ENCODE results near the gene HOXD13. TPM values are rescaled to one million over a fixed set of nuclear protein-coding genes. Genes with fewer than 3 reads are reported as not detected.
A peak's percentile ranks its signal among the peaks of the same experiment; 100 is the strongest.

HOXD13 gene
- polyA plus RNA-seq, 1 donor from 2014 or later, result not detected

DNA sequence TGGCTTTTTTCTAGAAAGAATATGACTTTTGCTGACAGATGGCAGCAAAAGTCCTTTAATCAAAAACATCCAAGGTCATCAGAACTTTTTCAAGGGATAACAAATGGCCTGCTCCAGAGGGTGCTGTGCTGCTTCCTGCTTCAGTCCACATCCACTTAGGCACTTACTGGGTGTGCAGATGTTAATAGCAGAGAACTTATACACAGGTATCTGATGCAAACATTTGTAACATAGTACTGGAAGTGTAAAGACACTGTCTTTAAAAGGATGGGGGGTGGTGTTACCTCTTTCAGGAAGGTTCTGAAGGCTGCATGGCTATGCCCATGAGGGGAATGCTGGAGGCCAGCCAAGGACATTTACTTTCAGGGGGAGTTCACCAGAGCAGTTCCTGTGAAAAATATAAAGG is 42.5 kb downstream of the HOXD13 start:
- H3K9me3 ChIP-seq (ENCODE audit: low read length), result peaks cover 4% of the 10 kb centered on the region
- no peak overlapping the region for H2AFZ ChIP-seq (ENCODE audit: low read depth, low read length)
- no peaks in the 10 kb centered on the region for H3K36me3 ChIP-seq (ENCODE audit: insufficient read depth, low read length)
- no peak overlapping the region for H3K9ac ChIP-seq (ENCODE audit: low read length)
- peaks cover 99% of the 10 kb centered on the region for H3K27me3 ChIP-seq (ENCODE audit: insufficient read depth, low read depth, low read length)
- H3K9me2 ChIP-seq (ENCODE audit: insufficient read depth, low read length), result no peaks in the 10 kb centered on the region
- H3F3A ChIP-seq (ENCODE audit: insufficient read depth, low read length, poor library complexity, severe bottlenecking), result no peaks in the 10 kb centered on the region
- H3K27ac ChIP-seq (ENCODE audit: low read length), result no peak overlapping the region
- no peaks in the 10 kb centered on the region for H3K79me2 ChIP-seq (replicated peaks; ENCODE audit: insufficient read depth, low read length)
- no peak overlapping the region for H3K4me2 ChIP-seq (ENCODE audit: low read length)
- H3K4me3 ChIP-seq (ENCODE audit: low read length), result no peak overlapping the region
- no peaks in the 10 kb centered on the region for H4K20me1 ChIP-seq (ENCODE audit: insufficient read depth)
- no peak for TF ChIP-seq MXI1 (conservative IDR thresholded peaks at IDR 0.05; ENCODE audit: poor library complexity, severe bottlenecking)
- no peak for TF ChIP-seq EP300 (conservative IDR thresholded peaks at IDR 0.05; ENCODE audit: poor library complexity, severe bottlenecking)
- TF ChIP-seq, protein P1, sequence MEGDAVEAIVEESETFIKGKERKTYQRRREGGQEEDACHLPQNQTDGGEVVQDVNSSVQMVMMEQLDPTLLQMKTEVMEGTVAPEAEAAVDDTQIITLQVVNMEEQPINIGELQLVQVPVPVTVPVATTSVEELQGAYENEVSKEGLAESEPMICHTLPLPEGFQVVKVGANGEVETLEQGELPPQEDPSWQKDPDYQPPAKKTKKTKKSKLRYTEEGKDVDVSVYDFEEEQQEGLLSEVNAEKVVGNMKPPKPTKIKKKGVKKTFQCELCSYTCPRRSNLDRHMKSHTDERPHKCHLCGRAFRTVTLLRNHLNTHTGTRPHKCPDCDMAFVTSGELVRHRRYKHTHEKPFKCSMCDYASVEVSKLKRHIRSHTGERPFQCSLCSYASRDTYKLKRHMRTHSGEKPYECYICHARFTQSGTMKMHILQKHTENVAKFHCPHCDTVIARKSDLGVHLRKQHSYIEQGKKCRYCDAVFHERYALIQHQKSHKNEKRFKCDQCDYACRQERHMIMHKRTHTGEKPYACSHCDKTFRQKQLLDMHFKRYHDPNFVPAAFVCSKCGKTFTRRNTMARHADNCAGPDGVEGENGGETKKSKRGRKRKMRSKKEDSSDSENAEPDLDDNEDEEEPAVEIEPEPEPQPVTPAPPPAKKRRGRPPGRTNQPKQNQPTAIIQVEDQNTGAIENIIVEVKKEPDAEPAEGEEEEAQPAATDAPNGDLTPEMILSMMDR (IDR thresholded peaks at IDR 0.05; ENCODE audit: poor library complexity, severe bottlenecking), result peak; percentile 49
- TF ChIP-seq EZH2 (IDR thresholded peaks at IDR 0.05; ENCODE audit: borderline replicate concordance, insufficient read depth, low read length, poor library complexity, severe bottlenecking), result no peak
- TF ChIP-seq, protein P2, sequence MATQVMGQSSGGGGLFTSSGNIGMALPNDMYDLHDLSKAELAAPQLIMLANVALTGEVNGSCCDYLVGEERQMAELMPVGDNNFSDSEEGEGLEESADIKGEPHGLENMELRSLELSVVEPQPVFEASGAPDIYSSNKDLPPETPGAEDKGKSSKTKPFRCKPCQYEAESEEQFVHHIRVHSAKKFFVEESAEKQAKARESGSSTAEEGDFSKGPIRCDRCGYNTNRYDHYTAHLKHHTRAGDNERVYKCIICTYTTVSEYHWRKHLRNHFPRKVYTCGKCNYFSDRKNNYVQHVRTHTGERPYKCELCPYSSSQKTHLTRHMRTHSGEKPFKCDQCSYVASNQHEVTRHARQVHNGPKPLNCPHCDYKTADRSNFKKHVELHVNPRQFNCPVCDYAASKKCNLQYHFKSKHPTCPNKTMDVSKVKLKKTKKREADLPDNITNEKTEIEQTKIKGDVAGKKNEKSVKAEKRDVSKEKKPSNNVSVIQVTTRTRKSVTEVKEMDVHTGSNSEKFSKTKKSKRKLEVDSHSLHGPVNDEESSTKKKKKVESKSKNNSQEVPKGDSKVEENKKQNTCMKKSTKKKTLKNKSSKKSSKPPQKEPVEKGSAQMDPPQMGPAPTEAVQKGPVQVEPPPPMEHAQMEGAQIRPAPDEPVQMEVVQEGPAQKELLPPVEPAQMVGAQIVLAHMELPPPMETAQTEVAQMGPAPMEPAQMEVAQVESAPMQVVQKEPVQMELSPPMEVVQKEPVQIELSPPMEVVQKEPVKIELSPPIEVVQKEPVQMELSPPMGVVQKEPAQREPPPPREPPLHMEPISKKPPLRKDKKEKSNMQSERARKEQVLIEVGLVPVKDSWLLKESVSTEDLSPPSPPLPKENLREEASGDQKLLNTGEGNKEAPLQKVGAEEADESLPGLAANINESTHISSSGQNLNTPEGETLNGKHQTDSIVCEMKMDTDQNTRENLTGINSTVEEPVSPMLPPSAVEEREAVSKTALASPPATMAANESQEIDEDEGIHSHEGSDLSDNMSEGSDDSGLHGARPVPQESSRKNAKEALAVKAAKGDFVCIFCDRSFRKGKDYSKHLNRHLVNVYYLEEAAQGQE (IDR thresholded peaks at IDR 0.05; ENCODE audit: borderline replicate concordance), result no peak
- TF ChIP-seq SMC3 (conservative IDR thresholded peaks at IDR 0.05; ENCODE audit: poor library complexity), result peak; percentile 64
- no peak for TF ChIP-seq POLR2AphosphoS5 (IDR thresholded peaks at IDR 0.05)
- peak; percentile 53 for TF ChIP-seq RAD21 (conservative IDR thresholded peaks at IDR 0.05)
- no peak for TF ChIP-seq TAF1 (IDR thresholded peaks at IDR 0.05; ENCODE audit: low read depth)

DNA sequence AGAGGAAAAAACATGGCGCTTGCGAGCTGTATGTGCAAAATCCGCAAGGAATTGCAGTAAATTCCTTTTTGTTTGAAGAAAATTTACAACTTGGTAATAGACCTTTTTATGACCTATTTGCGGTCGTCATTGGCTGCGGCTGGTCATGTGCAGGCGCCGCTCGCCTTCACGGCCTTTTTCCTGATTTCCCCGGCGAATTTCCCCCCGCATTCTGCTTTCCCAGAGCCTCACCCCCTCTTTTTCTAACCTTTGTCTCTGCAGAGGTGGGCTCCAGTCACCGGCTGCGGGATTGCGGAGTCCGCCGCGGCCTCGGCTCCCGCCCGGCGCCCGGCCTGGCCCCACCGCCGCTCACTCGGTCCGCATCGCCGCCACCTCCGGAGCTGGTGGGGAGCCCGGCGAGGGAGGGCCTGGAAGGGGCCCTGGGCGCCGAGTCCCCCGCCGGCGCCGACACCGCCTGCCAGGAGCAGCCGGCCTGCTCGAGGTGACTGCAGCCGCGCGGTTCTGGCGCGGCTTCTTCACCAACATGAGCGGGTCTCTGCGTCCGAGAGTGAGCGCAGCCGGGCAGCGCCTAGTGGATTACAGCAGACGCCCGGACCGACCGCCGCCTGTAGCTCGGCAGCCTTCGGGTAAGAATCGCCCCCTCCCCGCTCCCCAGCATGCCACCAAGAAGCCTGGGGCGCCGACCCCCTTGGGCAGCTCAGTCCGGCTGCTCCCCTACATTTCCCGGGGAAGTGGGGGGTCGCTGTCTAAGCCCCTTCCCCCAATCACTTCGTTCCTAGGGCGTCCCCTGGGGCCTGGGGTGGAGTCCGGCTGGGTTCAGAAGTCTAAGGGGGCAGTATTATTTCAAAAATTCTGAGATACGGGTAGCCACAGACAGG is 44.1 kb downstream of the HOXD13 start:
- Histone ChIP-seq H2AFZ (ENCODE audit: low read depth, low read length) (no peak overlapping the region), H3F3A (ENCODE audit: insufficient read depth, low read length, poor library complexity, severe bottlenecking) (no peaks in the 10 kb centered on the region), H3K27ac (ENCODE audit: low read length) (no peak overlapping the region), H3K9me2 (ENCODE audit: insufficient read depth, low read length) (no peaks in the 10 kb centered on the region), H3K9ac (ENCODE audit: low read length) (peak overlapping the region; percentile 34), H3K4me2 (ENCODE audit: low read length) (no peak overlapping the region), H3K36me3 (ENCODE audit: insufficient read depth, low read length) (no peaks in the 10 kb centered on the region), H3K9me3 (ENCODE audit: low read length) (peaks cover 4% of the 10 kb centered on the region), H3K27me3 (ENCODE audit: insufficient read depth, low read depth, low read length) (peaks cover 100% of the 10 kb centered on the region), H3K79me2 (replicated peaks; ENCODE audit: insufficient read depth, low read length) (no peaks in the 10 kb centered on the region), H3K4me3 (ENCODE audit: low read length) (peak overlapping the region; percentile 60), H4K20me1 (ENCODE audit: insufficient read depth) (no peaks in the 10 kb centered on the region)
- TF ChIP-seq RAD21 (conservative IDR thresholded peaks at IDR 0.05) (no peak), EZH2 (IDR thresholded peaks at IDR 0.05; ENCODE audit: borderline replicate concordance, insufficient read depth, low read length, poor library complexity, severe bottlenecking) (peak; percentile 63), MXI1 (conservative IDR thresholded peaks at IDR 0.05; ENCODE audit: poor library complexity, severe bottlenecking) (no peak)
